ENCODE measurements around the gene CRLF2.
"Not testable (repeated sequence)": the region's sequence is repeated elsewhere in the genome, so short reads cannot be mapped to it uniquely, and the experiment has no call there.

CRLF2 gene

DNA sequence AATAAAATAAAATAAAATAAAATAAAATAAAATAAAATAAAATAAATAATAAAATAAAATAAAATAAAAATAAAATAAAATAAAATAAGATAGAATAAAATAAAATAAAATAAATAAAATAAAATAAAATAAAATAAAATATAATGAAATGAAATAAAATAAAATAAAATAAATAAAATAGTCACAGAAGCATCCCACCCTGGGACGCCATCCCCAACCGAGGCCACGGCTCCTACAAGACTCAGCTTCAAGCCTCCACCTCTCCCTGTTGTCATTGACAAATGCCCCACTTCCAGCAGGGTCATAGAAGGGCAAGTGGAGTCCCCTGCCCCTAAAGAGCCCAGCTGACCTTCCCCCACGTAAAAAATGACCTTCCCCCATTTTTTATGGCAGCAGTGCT lies 30.2 kb downstream of the CRLF2 start:
- no peak overlapping the region for H3K4me3 ChIP-seq (ENCODE audit: low read length)
- no peak for TF ChIP-seq CTCF (conservative IDR thresholded peaks at IDR 0.05; ENCODE audit: low read length)
- DNase-seq (ENCODE audit: low read depth): no peak

DNA sequence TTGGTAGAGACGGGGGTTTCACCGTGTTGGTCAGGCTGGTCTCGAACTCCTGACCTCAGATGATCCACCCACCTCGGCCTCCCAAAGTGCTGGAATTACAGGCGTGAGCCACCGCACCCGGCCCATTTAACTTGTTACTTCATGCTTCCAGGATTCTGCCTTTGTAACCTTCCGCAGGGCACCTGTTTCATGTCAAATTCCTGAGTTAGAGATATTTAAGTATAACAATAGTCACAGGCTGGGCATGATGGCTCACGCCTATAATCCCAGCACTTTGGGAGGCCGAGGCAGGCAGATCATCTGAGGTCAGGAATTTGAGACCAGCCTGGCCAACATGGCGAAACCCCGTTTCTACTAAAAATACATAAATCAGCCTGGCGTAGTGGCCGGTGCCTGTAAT lies 30.8 kb downstream of the CRLF2 start:
- not testable (repeated sequence) for H3K4me3 ChIP-seq (ENCODE audit: low read length); DNase-seq (ENCODE audit: low read depth)

- TF ChIP-seq CTCF (conservative IDR thresholded peaks at IDR 0.05; ENCODE audit: low read length): no peak
- no peak for DNase-seq (ENCODE audit: low read depth)
- H3K4me3 ChIP-seq (ENCODE audit: low read length): no peak overlapping the region
Observed at GRCh38 chrX:1181170-1181569, 31.3 kb downstream of the CRLF2 start.

- DNase-seq (ENCODE audit: low read depth): peak; percentile 19
- no peak for TF ChIP-seq CTCF (conservative IDR thresholded peaks at IDR 0.05; ENCODE audit: low read length)
- no peak overlapping the region for H3K4me3 ChIP-seq (ENCODE audit: low read length)
Observed at GRCh38 chrX:1178580-1179057, 33.8 kb downstream of the CRLF2 start.

DNA sequence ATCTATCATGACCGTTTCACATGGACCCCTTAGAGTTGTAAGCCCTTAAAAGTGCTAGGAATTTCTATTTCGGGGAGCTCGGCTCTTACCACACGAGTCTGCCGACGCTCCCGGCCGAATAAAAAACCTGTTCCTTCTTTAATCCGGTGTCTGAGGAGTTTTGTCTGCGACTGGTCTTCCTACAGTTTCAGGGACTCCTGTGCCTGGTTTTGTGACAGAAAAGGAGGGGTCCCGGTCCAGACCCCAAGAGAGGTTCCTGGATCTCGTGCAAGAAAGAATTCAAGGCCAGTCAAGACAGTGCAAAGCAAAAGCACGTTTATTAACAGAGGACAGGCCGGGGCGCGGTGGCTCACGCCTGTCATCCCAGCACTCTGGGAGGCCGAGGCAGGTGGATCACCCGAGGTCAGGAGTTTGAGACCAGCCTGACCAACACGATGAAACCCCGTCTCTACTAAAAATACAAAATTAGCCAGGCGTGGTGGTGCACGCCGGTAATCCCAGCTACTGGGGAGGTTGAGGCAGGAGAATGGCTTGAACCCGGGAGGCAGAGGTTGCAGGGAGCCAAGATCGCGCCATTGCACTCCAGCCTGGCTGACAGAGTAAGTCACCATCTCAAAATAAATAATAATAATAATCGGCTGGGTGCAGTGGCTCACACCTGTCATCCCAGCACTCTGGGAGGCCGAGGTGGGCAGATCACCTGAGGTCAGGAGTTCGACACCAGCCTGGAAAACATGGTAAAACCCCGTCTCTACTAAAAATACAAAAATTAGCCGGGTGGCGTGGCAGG lies 35.7 kb downstream of the CRLF2 start:
- DNase-seq (ENCODE audit: low read depth); H3K4me3 ChIP-seq (ENCODE audit: low read length): not testable (repeated sequence)

- not testable (repeated sequence) for DNase-seq (ENCODE audit: low read depth); H3K4me3 ChIP-seq (ENCODE audit: low read length)
Observed at GRCh38 chrX:1174609-1175545, 37.6 kb downstream of the CRLF2 start.

- H3K4me3 ChIP-seq (ENCODE audit: low read length); DNase-seq (ENCODE audit: low read depth): not testable (repeated sequence)
Observed at GRCh38 chrX:1173435-1173834, 39.0 kb downstream of the CRLF2 start.

DNA sequence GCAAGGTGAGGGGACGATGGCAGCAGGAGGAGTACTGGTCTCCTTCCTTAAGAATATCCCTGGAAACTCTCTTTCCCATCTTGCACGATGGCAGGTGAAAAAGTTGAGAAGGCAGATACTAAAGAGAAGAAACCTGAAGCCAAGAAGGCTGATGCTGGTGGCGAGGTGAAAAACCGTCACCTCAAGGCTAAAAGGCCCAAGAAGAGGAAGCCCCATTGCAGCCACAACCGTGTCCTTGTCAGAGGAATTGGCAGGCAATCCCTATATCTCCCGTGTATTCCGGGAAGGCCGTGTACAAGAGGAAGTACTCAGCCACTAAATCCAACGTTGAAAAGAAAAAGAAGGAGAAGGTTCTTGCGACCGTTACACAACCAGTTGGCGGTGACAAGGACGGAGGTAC lies 40.0 kb downstream of the CRLF2 start:
- DNase-seq (ENCODE audit: low read depth): no peak
- H3K4me3 ChIP-seq (ENCODE audit: low read length): no peak overlapping the region
- TF ChIP-seq CTCF (conservative IDR thresholded peaks at IDR 0.05; ENCODE audit: low read length): no peak

GRCh38 chrX:1171915-1172314 lies 40.5 kb downstream of the CRLF2 start:
- DNase-seq (ENCODE audit: low read depth): not testable (repeated sequence)

More at GRCh38 chrX:1171915-1172314, 40.5 kb downstream of the CRLF2 start:
- H3K4me3 ChIP-seq (ENCODE audit: low read length): not testable (repeated sequence)
